IMR-90 (cell line): ENCODE measurements around the gene DAGLA. TPM values are rescaled to one million over a fixed set of nuclear protein-coding genes. Genes with fewer than 3 reads are reported as not detected.
A peak's percentile ranks its signal among the peaks of the same experiment; 100 is the strongest.

Source experiments
- ATAC-seq: fragments of 200-7000 bp; cut with Tn5 transposase; 2 replicates; pipeline ENCODE4 v1.9.1; 2020; ENCODE audit warnings: low read depth, mild to moderate bottlenecking, moderate library complexity
- BruUV-seq: library from RNA; stranded (reverse); fragments of 400-500 nt; replicated peaks from 2 replicates; lab custom pipeline; 2021; lab: Mats Ljungman, UMichigan
- CTCF ChIA-PET: fragments of 300-600 bp; formaldehyde crosslinking; extraction: SDS; loops from one replicate; lab custom pipeline; 2021; ENCODE audit warnings: antibody characterized with exemption; lab: Yijun Ruan, JAX
- POLR2A ChIA-PET: fragments of 300-600 bp; sonication (Branson Sonifier 250); formaldehyde crosslinking; loops from one replicate; lab custom pipeline; 2022; ENCODE audit warnings: antibody characterized with exemption; ENCODE audit not compliant: unreplicated experiment; lab: Charles Lee
- DNase-seq: peaks from one replicate; pipeline ENCODE4 v3.0.0; 2013
- H2AFZ ChIP-seq: replicated peaks from 2 replicates; pipeline ENCODE3; 2013; ENCODE audit warnings: low read length, mild to moderate bottlenecking; ENCODE audit not compliant: poor library complexity
- H2AK5ac ChIP-seq: 2 replicates; pipeline ENCODE4 v1.6.1; 2013; ENCODE audit warnings: low read depth, low read length, inconsistent platforms
- H2AK9ac ChIP-seq: replicated peaks from 2 replicates; pipeline ENCODE3; 2013; ENCODE audit warnings: mild to moderate bottlenecking, low read depth, low read length, moderate library complexity; ENCODE audit not compliant: poor library complexity
- H2BK120ac ChIP-seq: 2 replicates; pipeline ENCODE4 v1.6.1; 2013; ENCODE audit warnings: low read depth, low read length, inconsistent platforms
- H2BK15ac ChIP-seq: 3 replicates; pipeline ENCODE4 v1.6.1; 2013; ENCODE audit warnings: low read depth, low read length, inconsistent platforms
- H2BK20ac ChIP-seq: 2 replicates; pipeline ENCODE4 v1.6.1; 2013; ENCODE audit warnings: low read depth, mild to moderate bottlenecking, inconsistent platforms, low read length, moderate library complexity
- H2BK5ac ChIP-seq: 2 replicates; pipeline ENCODE4 v1.6.1; 2013; ENCODE audit warnings: mild to moderate bottlenecking, low read depth, low read length, inconsistent platforms; ENCODE audit not compliant: poor library complexity, severe bottlenecking
- H3K14ac ChIP-seq: replicated peaks from 2 replicates; pipeline ENCODE4 v1.6.1; 2013; ENCODE audit warnings: low read depth, low read length, inconsistent platforms
- H3K18ac ChIP-seq: 2 replicates; pipeline ENCODE4 v1.6.1; 2013; ENCODE audit warnings: low read depth, low read length, control low read depth
- H3K23ac ChIP-seq: 2 replicates; pipeline ENCODE4 v1.6.1; 2013; ENCODE audit warnings: low read depth, low read length, inconsistent platforms
- H3K27ac ChIP-seq: 2 replicates; pipeline ENCODE4 v1.5.1; 2013; ENCODE audit warnings: mild to moderate bottlenecking, control low read depth, low read length; ENCODE audit not compliant: insufficient read depth
- H3K27me3 ChIP-seq: 2 replicates; pipeline ENCODE4 v1.6.1; 2013; ENCODE audit warnings: low read length; ENCODE audit not compliant: control insufficient read depth, insufficient read depth
- H3K36me3 ChIP-seq: 2 replicates; pipeline ENCODE4 v1.6.1; 2013; ENCODE audit warnings: low read length, mixed read lengths; ENCODE audit not compliant: control insufficient read depth, insufficient read depth
- H3K4ac ChIP-seq: 2 replicates; pipeline ENCODE4 v1.6.1; 2013; ENCODE audit warnings: low read depth, low read length, inconsistent platforms
- H3K4me1 ChIP-seq: 2 replicates; pipeline ENCODE4 v1.6.1; 2013; ENCODE audit warnings: low read length, mixed read lengths; ENCODE audit not compliant: control insufficient read depth, insufficient read depth
- H3K4me2 ChIP-seq: 2 replicates; pipeline ENCODE4 v1.6.1; 2013; ENCODE audit warnings: low read depth, mild to moderate bottlenecking, control low read depth, low read length, moderate library complexity
- H3K4me3 ChIP-seq: 2 replicates; pipeline ENCODE4 v1.5.1; 2013; ENCODE audit warnings: low read depth, mild to moderate bottlenecking, control low read depth, low read length, moderate library complexity; ENCODE audit not compliant: insufficient read depth
- H3K56ac ChIP-seq: 2 replicates; pipeline ENCODE4 v1.6.1; 2013; ENCODE audit warnings: low read length, inconsistent platforms; ENCODE audit not compliant: insufficient read depth; ENCODE audit errors: extremely low read depth
- H3K79me1 ChIP-seq, 2 experiments: 2 replicates each; pipeline ENCODE4 v1.6.1; 2013; ENCODE audit warnings: low read length in 2 of 2, inconsistent platforms in 1 of 2, low read depth in 1 of 2
- H3K9ac ChIP-seq: 2 replicates; pipeline ENCODE4 v1.6.1; 2013; ENCODE audit warnings: low read depth, low read length, control low read depth
- H3K9me1 ChIP-seq: 2 replicates; pipeline ENCODE4 v1.6.1; 2013; ENCODE audit warnings: low read length, inconsistent platforms; ENCODE audit not compliant: insufficient read depth
- H3K9me3 ChIP-seq: 2 replicates; pipeline ENCODE4 v1.6.1; 2013; ENCODE audit warnings: low read length; ENCODE audit not compliant: control insufficient read depth, insufficient read depth
- H4K20me1 ChIP-seq: 2 replicates; pipeline ENCODE4 v1.6.1; 2013; ENCODE audit warnings: low read length, inconsistent platforms; ENCODE audit not compliant: insufficient read depth
- H4K5ac ChIP-seq: 2 replicates; pipeline ENCODE4 v1.6.1; 2013; ENCODE audit warnings: mild to moderate bottlenecking, low read depth, low read length, control low read depth
- H4K8ac ChIP-seq, 2 experiments: 2 replicates each; pipeline ENCODE4 v1.6.1; 2013; ENCODE audit warnings: low read depth in 2 of 2, low read length in 2 of 2, control low read depth in 1 of 2, inconsistent platforms in 1 of 2
- H4K91ac ChIP-seq: 2 replicates; pipeline ENCODE4 v1.6.1; 2013; ENCODE audit warnings: low read depth, low read length, inconsistent platforms; ENCODE audit not compliant: insufficient read depth
- BHLHE40 ChIP-seq: fragments of 150-350 bp; IDR thresholded peaks from 2 replicates; pipeline ENCODE4 v1.6.1; 2016; ENCODE audit warnings: mild to moderate bottlenecking, low read depth, low read length
- CEBPB ChIP-seq: IDR thresholded peaks from 2 replicates; pipeline ENCODE4 v1.6.1; 2012; ENCODE audit warnings: low read depth, low read length, improper control_type of control experiment
- CHD1 ChIP-seq: IDR thresholded peaks from 2 replicates; pipeline ENCODE4 v1.6.1; 2012; ENCODE audit warnings: low read depth, low read length, improper control_type of control experiment
- FOS ChIP-seq: fragments of 150-350 bp; IDR thresholded peaks from 2 replicates; pipeline ENCODE4 v1.6.1; 2016; ENCODE audit warnings: low read depth, low read length
- MAFK ChIP-seq: IDR thresholded peaks from 2 replicates; pipeline ENCODE4 v1.6.1; 2012; ENCODE audit warnings: low read depth, low read length, improper control_type of control experiment
- MAZ ChIP-seq: IDR thresholded peaks from 2 replicates; pipeline ENCODE4 v1.6.1; 2012; ENCODE audit warnings: low read depth, mild to moderate bottlenecking, low read length, improper control_type of control experiment, moderate library complexity, borderline replicate concordance
- MXI1 ChIP-seq: IDR thresholded peaks from 2 replicates; pipeline ENCODE4 v1.6.1; 2012; ENCODE audit warnings: low read depth, mild to moderate bottlenecking, low read length, moderate library complexity, borderline replicate concordance
- NFE2L2 ChIP-seq: fragments of 150-350 bp; IDR thresholded peaks from 2 replicates; pipeline ENCODE4 v1.6.1; 2016; ENCODE audit warnings: low read depth, mild to moderate bottlenecking, low read length
- POLR2A ChIP-seq: IDR thresholded peaks from 2 replicates; pipeline ENCODE4 v1.6.1; 2012; ENCODE audit warnings: mild to moderate bottlenecking, low read depth, low read length
- RAD21 ChIP-seq: IDR thresholded peaks from 2 replicates; pipeline ENCODE4 v1.6.1; 2012; ENCODE audit warnings: low read length, improper control_type of control experiment
- RCOR1 ChIP-seq: IDR thresholded peaks from 2 replicates; pipeline ENCODE4 v1.6.1; 2012; ENCODE audit warnings: mild to moderate bottlenecking, low read length, improper control_type of control experiment; ENCODE audit not compliant: insufficient replicate concordance
- RFX5 ChIP-seq: IDR thresholded peaks from 2 replicates; pipeline ENCODE4 v1.8.0; 2012; ENCODE audit warnings: low read depth, mild to moderate bottlenecking, low read length, moderate library complexity
- SMC3 ChIP-seq: fragments of 150-350 bp; IDR thresholded peaks from 2 replicates; pipeline ENCODE4 v1.6.1; 2016; ENCODE audit warnings: low read depth, mild to moderate bottlenecking, antibody characterized with exemption, low read length, moderate library complexity
- WGBS, 2 experiments: methylation state at CpG; one replicate each; pipeline versions ENCODE4 v1.1.5 to v1.1.7; 2013; ENCODE audit warnings: missing lambda C conversion rate in 2 of 2; ENCODE audit not compliant: insufficient read length in 1 of 2; ENCODE audit errors: extremely low coverage in 2 of 2; 5-methylcytosine and 5-hydroxymethylcytosine counted together
- dilution Hi-C: fragments of 300-500 bp; cut with HindIII; formaldehyde crosslinking; loops from one replicate; pipeline ENCODE4 v1.14.3; 2018; ENCODE audit warnings: low sequenced_read_pairs; ENCODE audit not compliant: unreplicated experiment
- in situ Hi-C: fragments of 300-500 bp; cut with MboI; formaldehyde crosslinking; loops from 3 replicates; pipeline ENCODE4 v1.14.3; 2019; ENCODE audit warnings: low sequenced_read_pairs, inconsistent platforms, mixed read lengths
- intact Hi-C: fragments of 100-400 bp; cut with micrococcal nuclease; formaldehyde crosslinking; loops from 2 replicates; pipeline ENCODE4 v1.10.0; 2022
- polyA plus RNA-seq, 3 experiments: library from polyadenylated mRNA; depleted of rRNA; stranded (reverse); fragments of >200 nt; gene quantifications; 2 replicates each; pipeline ENCODE4 v1.2.3, GENCODE V29; 2012; ENCODE audit warnings: low replicate concordance in 1 of 3
- total RNA-seq: library from RNA; depleted of rRNA; stranded (reverse); fragments of >200 nt; gene quantifications from 2 replicates; pipeline ENCODE4 v1.2.3, GENCODE V29; 2012
- TF ChIP-seq, protein P1 (sequence below): conservative IDR thresholded peaks from 2 replicates; pipeline ENCODE4 v1.5.1; 2012; ENCODE audit warnings: mild to moderate bottlenecking, low read depth, low read length, improper control_type of control experiment
- TF ChIP-seq, protein P2 (sequence below): fragments of 150-350 bp; IDR thresholded peaks from 2 replicates; pipeline ENCODE4 v1.6.1; 2016; ENCODE audit warnings: low read depth, mild to moderate bottlenecking, low read length, moderate library complexity, borderline replicate concordance
- TF ChIP-seq, protein P3 (sequence below): fragments of 150-350 bp; IDR thresholded peaks from 2 replicates; pipeline ENCODE4 v1.6.1; 2017; ENCODE audit warnings: mild to moderate bottlenecking, antibody characterized with exemption, low read length, low read depth

DAGLA gene
- total and polyA plus RNA-seq, 2 of the 4 experiments (the other 2 are of a cell fraction) = 0.90 to 3.8 TPM

DNA sequence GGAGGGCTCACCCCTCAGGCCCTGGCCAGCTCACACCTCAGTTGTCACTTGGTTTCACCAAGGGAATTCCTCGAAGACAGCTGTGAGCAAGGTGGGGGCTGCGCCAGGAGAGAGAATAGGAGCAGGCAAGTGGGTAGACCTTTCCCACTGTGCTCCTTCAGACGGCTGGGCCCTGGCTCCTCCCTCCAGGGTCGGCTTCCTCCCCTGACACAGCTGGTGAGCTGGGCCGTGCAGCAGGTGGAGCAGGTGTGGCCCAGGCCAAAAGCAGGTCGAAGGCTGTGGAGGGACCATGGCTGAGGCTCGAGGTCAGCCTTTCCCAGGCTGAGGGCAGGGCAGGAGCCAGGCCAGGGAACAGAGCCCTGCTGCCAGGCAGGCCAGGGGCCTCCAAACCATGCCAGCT, 59.8 kb downstream of the DAGLA start:
- no peak overlapping the region for H3K14ac ChIP-seq
- no peak overlapping the region for H2BK120ac ChIP-seq
- H2AK9ac ChIP-seq = no peak overlapping the region
- H3K9me3 ChIP-seq = no peaks in the 10 kb centered on the region
- no peak overlapping the region for H2BK15ac ChIP-seq
- no peak overlapping the region for H3K27ac ChIP-seq
- no peak overlapping the region for H3K56ac ChIP-seq
- BruUV-seq = no TSS peak
- ChIA-PET POLR2A (no interaction called here), CTCF (no interaction called here)
- dilution Hi-C loops = no loop called here
- no peak overlapping the region for H4K91ac ChIP-seq
- no peak for TF ChIP-seq RCOR1
- TF ChIP-seq, protein P1, sequence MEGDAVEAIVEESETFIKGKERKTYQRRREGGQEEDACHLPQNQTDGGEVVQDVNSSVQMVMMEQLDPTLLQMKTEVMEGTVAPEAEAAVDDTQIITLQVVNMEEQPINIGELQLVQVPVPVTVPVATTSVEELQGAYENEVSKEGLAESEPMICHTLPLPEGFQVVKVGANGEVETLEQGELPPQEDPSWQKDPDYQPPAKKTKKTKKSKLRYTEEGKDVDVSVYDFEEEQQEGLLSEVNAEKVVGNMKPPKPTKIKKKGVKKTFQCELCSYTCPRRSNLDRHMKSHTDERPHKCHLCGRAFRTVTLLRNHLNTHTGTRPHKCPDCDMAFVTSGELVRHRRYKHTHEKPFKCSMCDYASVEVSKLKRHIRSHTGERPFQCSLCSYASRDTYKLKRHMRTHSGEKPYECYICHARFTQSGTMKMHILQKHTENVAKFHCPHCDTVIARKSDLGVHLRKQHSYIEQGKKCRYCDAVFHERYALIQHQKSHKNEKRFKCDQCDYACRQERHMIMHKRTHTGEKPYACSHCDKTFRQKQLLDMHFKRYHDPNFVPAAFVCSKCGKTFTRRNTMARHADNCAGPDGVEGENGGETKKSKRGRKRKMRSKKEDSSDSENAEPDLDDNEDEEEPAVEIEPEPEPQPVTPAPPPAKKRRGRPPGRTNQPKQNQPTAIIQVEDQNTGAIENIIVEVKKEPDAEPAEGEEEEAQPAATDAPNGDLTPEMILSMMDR = no peak
- TF ChIP-seq MAFK = no peak
- no peak for TF ChIP-seq POLR2A
- no peak for TF ChIP-seq BHLHE40
- TF ChIP-seq CEBPB = no peak
- no peak for TF ChIP-seq NFE2L2
- TF ChIP-seq FOS = no peak
- TF ChIP-seq, protein P2, sequence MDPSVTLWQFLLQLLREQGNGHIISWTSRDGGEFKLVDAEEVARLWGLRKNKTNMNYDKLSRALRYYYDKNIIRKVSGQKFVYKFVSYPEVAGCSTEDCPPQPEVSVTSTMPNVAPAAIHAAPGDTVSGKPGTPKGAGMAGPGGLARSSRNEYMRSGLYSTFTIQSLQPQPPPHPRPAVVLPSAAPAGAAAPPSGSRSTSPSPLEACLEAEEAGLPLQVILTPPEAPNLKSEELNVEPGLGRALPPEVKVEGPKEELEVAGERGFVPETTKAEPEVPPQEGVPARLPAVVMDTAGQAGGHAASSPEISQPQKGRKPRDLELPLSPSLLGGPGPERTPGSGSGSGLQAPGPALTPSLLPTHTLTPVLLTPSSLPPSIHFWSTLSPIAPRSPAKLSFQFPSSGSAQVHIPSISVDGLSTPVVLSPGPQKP = no peak
- TF ChIP-seq, protein P3, sequence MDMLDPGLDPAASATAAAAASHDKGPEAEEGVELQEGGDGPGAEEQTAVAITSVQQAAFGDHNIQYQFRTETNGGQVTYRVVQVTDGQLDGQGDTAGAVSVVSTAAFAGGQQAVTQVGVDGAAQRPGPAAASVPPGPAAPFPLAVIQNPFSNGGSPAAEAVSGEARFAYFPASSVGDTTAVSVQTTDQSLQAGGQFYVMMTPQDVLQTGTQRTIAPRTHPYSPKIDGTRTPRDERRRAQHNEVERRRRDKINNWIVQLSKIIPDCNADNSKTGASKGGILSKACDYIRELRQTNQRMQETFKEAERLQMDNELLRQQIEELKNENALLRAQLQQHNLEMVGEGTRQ = no peak
- TF ChIP-seq RFX5 = no peak
- TF ChIP-seq MAZ = no peak
- TF ChIP-seq SMC3 = no peak
- TF ChIP-seq CHD1 = no peak
- no peak for TF ChIP-seq RAD21
- no peak for TF ChIP-seq MXI1
- H2BK20ac ChIP-seq = no peak overlapping the region
- DNase-seq = no peak
- 55% methylated on average over 2 of the region's 7 CpGs; no CpG with 5 or more reads in 1 of the 2 experiments for WGBS, 2 experiments
- H3K9ac ChIP-seq = no peak overlapping the region
- H3K4me2 ChIP-seq = no peak overlapping the region
- no peak overlapping the region for H2AK5ac ChIP-seq
- no peak overlapping the region for H3K18ac ChIP-seq
- H3K36me3 ChIP-seq = peaks cover 16% of the 10 kb centered on the region; the same call in 1 of the 2 replicates
- intact Hi-C loops = loop anchor here (10.0 kb wide), 1 partner anchor 155 kb away; the partner anchor contains the start of gene SYT7
- H2AFZ ChIP-seq = peak overlapping the region; percentile 49
- no peak overlapping the region for H3K4me3 ChIP-seq
- H3K4ac ChIP-seq = no peak overlapping the region
- no peaks in the 10 kb centered on the region for H4K20me1 ChIP-seq
- H2BK5ac ChIP-seq = no peak overlapping the region
- H4K8ac ChIP-seq = no peak overlapping the region
- no peaks in the 10 kb centered on the region for H3K4me1 ChIP-seq
- no peak for ATAC-seq
- in situ Hi-C loops = no loop called here
- no peak overlapping the region for H3K23ac ChIP-seq
- H3K9me1 ChIP-seq = no peaks in the 10 kb centered on the region
- no peaks in the 10 kb centered on the region for H3K79me1 ChIP-seq
- no peak overlapping the region for H4K5ac ChIP-seq
- H3K27me3 ChIP-seq = no peaks in the 10 kb centered on the region
